ENCODE measurements around the gene MAN1B1.

Gene MAN1B1

GRCh38 chr9:137138058-137138721 is 51.4 kb downstream of the MAN1B1 start:
- Histone ChIP-seq H3K4me1 (ENCODE audit: control extremely low read depth in 1 of 4, control insufficient read depth in 4 of 4, insufficient read depth in 4 of 4, low read length in 3 of 4) (peaks cover 0 to 15% (median 7%) of the 10 kb centered on the region in 4 experiments), H3K4me3 (ENCODE audit: control insufficient read depth in 1 of 7, extremely low read depth in 1 of 7, insufficient read depth in 4 of 7, low read depth in 2 of 7, low read length in 6 of 7) (no peak overlapping the region), H3K27me3 (replicated peaks in 2 of 5; ENCODE audit: control insufficient read depth in 4 of 5, insufficient read depth in 5 of 5, low read length in 4 of 5) (peaks cover 0 to 88% (median 27%) of the 10 kb centered on the region in 5 experiments), H3K36me3 (ENCODE audit: control insufficient read depth in 4 of 4, insufficient read depth in 4 of 4, low read length in 3 of 4) (no peaks in the 10 kb centered on the region), H3K27ac (ENCODE audit: insufficient read depth in 1 of 2, low read depth in 1 of 2, low read length in 2 of 2, poor library complexity in 1 of 2, severe bottlenecking in 2 of 2) (no peak overlapping the region), H3K9me3 (ENCODE audit: control extremely low read depth in 1 of 5, control insufficient read depth in 4 of 5, insufficient read depth in 2 of 5, low read depth in 1 of 5, low read length in 4 of 5) (no peaks in the 10 kb centered on the region)
- ChIA-PET POLR2A (interaction anchor here (1.2 kb wide), 1 partner anchor 10 kb away, joined by 3 read pairs; no protein-coding TSS in a partner anchor), CTCF (no interaction called here)
- DNase-seq: peak in 2 of 3 donors; percentile 44 to 56
- WGBS (ENCODE audit: insufficient coverage): 10% methylated on average over 20 of the region's 25 CpGs

GRCh38 chr9:137138722-137139467 is 52.1 kb downstream of the MAN1B1 start, which contains the start of gene GRIN1:
Gene GRIN1, plus strand, starts transcription at chr9:137139154. Its CDS starts 333 bp downstream, at chr9:137139487.
- DNase-seq: peak in 2 of 3 donors; percentile 72 to 73
- ChIA-PET CTCF (no interaction called here), POLR2A (interaction anchor here (0.9 kb wide), 1 partner anchor 9 kb away, joined by 3 read pairs; no protein-coding TSS in a partner anchor)
- Histone ChIP-seq H3K4me3 (ENCODE audit: control insufficient read depth in 1 of 7, extremely low read depth in 1 of 7, insufficient read depth in 4 of 7, low read depth in 2 of 7, low read length in 6 of 7) (peak within 1 kb of the TSS in 2 of 7 experiments; percentile 11 to 19), H3K4me1 (ENCODE audit: control extremely low read depth in 1 of 4, control insufficient read depth in 4 of 4, insufficient read depth in 4 of 4, low read length in 3 of 4) (peaks cover 0 to 15% (median 7%) of the 10 kb centered on the region in 4 experiments), H3K27ac (ENCODE audit: insufficient read depth in 1 of 2, low read depth in 1 of 2, low read length in 2 of 2, poor library complexity in 1 of 2, severe bottlenecking in 2 of 2) (no peak within 1 kb of the TSS), H3K27me3 (replicated peaks in 2 of 5; ENCODE audit: control insufficient read depth in 4 of 5, insufficient read depth in 5 of 5, low read length in 4 of 5) (peaks cover 0 to 90% (median 27%) of the 10 kb centered on the region in 5 experiments), H3K36me3 (ENCODE audit: control insufficient read depth in 4 of 4, insufficient read depth in 4 of 4, low read length in 3 of 4) (no peaks in the 10 kb centered on the region), H3K9me3 (ENCODE audit: control extremely low read depth in 1 of 5, control insufficient read depth in 4 of 5, insufficient read depth in 2 of 5, low read depth in 1 of 5, low read length in 4 of 5) (no peaks in the 10 kb centered on the region)
- WGBS (ENCODE audit: insufficient coverage): 5% methylated on average over 88 of the region's 104 CpGs

GRCh38 chr9:137139468-137140150 is 52.8 kb downstream of the MAN1B1 start:
- Histone ChIP-seq H3K27ac (ENCODE audit: insufficient read depth in 1 of 2, low read depth in 1 of 2, low read length in 2 of 2, poor library complexity in 1 of 2, severe bottlenecking in 2 of 2) (no peak overlapping the region), H3K4me3 (ENCODE audit: control insufficient read depth in 1 of 7, extremely low read depth in 1 of 7, insufficient read depth in 4 of 7, low read depth in 2 of 7, low read length in 6 of 7) (no peak overlapping the region), H3K4me1 (ENCODE audit: control extremely low read depth in 1 of 4, control insufficient read depth in 4 of 4, insufficient read depth in 4 of 4, low read length in 3 of 4) (peaks cover 0 to 15% (median 7%) of the 10 kb centered on the region in 4 experiments), H3K36me3 (ENCODE audit: control insufficient read depth in 4 of 4, insufficient read depth in 4 of 4, low read length in 3 of 4) (no peaks in the 10 kb centered on the region), H3K27me3 (replicated peaks in 2 of 5; ENCODE audit: control insufficient read depth in 4 of 5, insufficient read depth in 5 of 5, low read length in 4 of 5) (peaks cover 0 to 86% (median 27%) of the 10 kb centered on the region in 5 experiments), H3K9me3 (ENCODE audit: control extremely low read depth in 1 of 5, control insufficient read depth in 4 of 5, insufficient read depth in 2 of 5, low read depth in 1 of 5, low read length in 4 of 5) (no peaks in the 10 kb centered on the region)
- ChIA-PET CTCF (interaction anchor here (0.7 kb wide), 1 partner anchor 88 kb away, joined by 3 read pairs; the partner anchor contains the start of gene RNF224), POLR2A (interaction anchor here (0.9 kb wide), 1 partner anchor 10 kb away, joined by 3 read pairs; no protein-coding TSS in a partner anchor)
- 33% methylated on average over 31 of the region's 37 CpGs for WGBS (ENCODE audit: insufficient coverage)
- no peak for DNase-seq

GRCh38 chr9:137140151-137141012 is 53.6 kb downstream of the MAN1B1 start:
- ChIA-PET CTCF (interaction anchor here (0.7 kb wide), 1 partner anchor 87 kb away, joined by 3 read pairs; the partner anchor contains the start of gene RNF224), POLR2A (no interaction called here)
- H3K27me3 ChIP-seq (replicated peaks in 2 of 5; ENCODE audit: control insufficient read depth in 4 of 5, insufficient read depth in 5 of 5, low read length in 4 of 5): peaks cover 0 to 86% (median 27%) of the 10 kb centered on the region in 5 experiments
- DNase-seq: no peak
- peaks cover 0 to 15% (median 7%) of the 10 kb centered on the region in 4 experiments for H3K4me1 ChIP-seq (ENCODE audit: control extremely low read depth in 1 of 4, control insufficient read depth in 4 of 4, insufficient read depth in 4 of 4, low read length in 3 of 4)
- no peaks in the 10 kb centered on the region for H3K9me3 ChIP-seq (ENCODE audit: control extremely low read depth in 1 of 5, control insufficient read depth in 4 of 5, insufficient read depth in 2 of 5, low read depth in 1 of 5, low read length in 4 of 5)
- no peak overlapping the region for H3K27ac ChIP-seq (ENCODE audit: insufficient read depth in 1 of 2, low read depth in 1 of 2, low read length in 2 of 2, poor library complexity in 1 of 2, severe bottlenecking in 2 of 2)
- no peaks in the 10 kb centered on the region for H3K36me3 ChIP-seq (ENCODE audit: control insufficient read depth in 4 of 4, insufficient read depth in 4 of 4, low read length in 3 of 4)
- WGBS (ENCODE audit: insufficient coverage): 62% methylated on average over 21 of the region's 26 CpGs
- no peak overlapping the region for H3K4me3 ChIP-seq (ENCODE audit: control insufficient read depth in 1 of 7, extremely low read depth in 1 of 7, insufficient read depth in 4 of 7, low read depth in 2 of 7, low read length in 6 of 7)

- CTCF ChIA-PET: no interaction called here
- 83% methylated on average over 10 of the region's 17 CpGs for WGBS (ENCODE audit: insufficient coverage)
- no peak for DNase-seq
- H3K9me3 ChIP-seq (ENCODE audit: control extremely low read depth in 1 of 5, control insufficient read depth in 4 of 5, insufficient read depth in 2 of 5, low read depth in 1 of 5, low read length in 4 of 5): no peaks in the 10 kb centered on the region
- no peaks in the 10 kb centered on the region for H3K36me3 ChIP-seq (ENCODE audit: control insufficient read depth in 4 of 4, insufficient read depth in 4 of 4, low read length in 3 of 4)
- no peak overlapping the region for H3K27ac ChIP-seq (ENCODE audit: insufficient read depth in 1 of 2, low read depth in 1 of 2, low read length in 2 of 2, poor library complexity in 1 of 2, severe bottlenecking in 2 of 2)
- H3K27me3 ChIP-seq (replicated peaks in 2 of 5; ENCODE audit: control insufficient read depth in 4 of 5, insufficient read depth in 5 of 5, low read length in 4 of 5): peaks cover 0 to 85% (median 28%) of the 10 kb centered on the region in 5 experiments
- POLR2A ChIA-PET: no interaction called here
- H3K4me1 ChIP-seq (ENCODE audit: control extremely low read depth in 1 of 4, control insufficient read depth in 4 of 4, insufficient read depth in 4 of 4, low read length in 3 of 4): peaks cover 0 to 15% (median 7%) of the 10 kb centered on the region in 4 experiments
- H3K4me3 ChIP-seq (ENCODE audit: control insufficient read depth in 1 of 7, extremely low read depth in 1 of 7, insufficient read depth in 4 of 7, low read depth in 2 of 7, low read length in 6 of 7): no peak overlapping the region
Measured at GRCh38 chr9:137141050-137141810, 54.4 kb downstream of the MAN1B1 start.
